HUES6 (cell line): ENCODE measurements around the gene PARP6.

Experiments
- H3K27ac ChIP-seq: 2 replicates; pipeline ENCODE4 v1.7.0; 2013; ENCODE audit warnings: low read depth, mild to moderate bottlenecking, low read length, inconsistent platforms
- H3K27me3 ChIP-seq: 2 replicates; pipeline ENCODE4 v1.6.1; 2013; ENCODE audit warnings: low read length; ENCODE audit not compliant: control insufficient read depth, insufficient read depth
- H3K36me3 ChIP-seq: 2 replicates; pipeline ENCODE4 v1.6.1; 2013; ENCODE audit warnings: low read length; ENCODE audit not compliant: control insufficient read depth, insufficient read depth
- H3K4me1 ChIP-seq: 2 replicates; pipeline ENCODE4 v1.6.1; 2013; ENCODE audit warnings: low read length; ENCODE audit not compliant: control insufficient read depth, insufficient read depth
- H3K4me3 ChIP-seq: 2 replicates; pipeline ENCODE4 v1.5.1; 2013; ENCODE audit warnings: low read depth, low read length
- H3K9ac ChIP-seq: one replicate; pipeline ENCODE4 v1.6.1; 2013; ENCODE audit warnings: mild to moderate bottlenecking, low read length
- H3K9me3 ChIP-seq: 2 replicates; pipeline ENCODE4 v1.6.1; 2013; ENCODE audit warnings: low read depth, low read length; ENCODE audit not compliant: control insufficient read depth, insufficient read depth

The PARP6 gene

GRCh38 chr15:72272213-72272996, at the start of gene PARP6:
TSS of gene PARP6 (minus strand) at chr15:72272554. CDS start at chr15:72267477, 5,077 bp downstream.
- peaks cover 16% of the 10 kb centered on the region for H3K36me3 ChIP-seq
- peaks cover 13% of the 10 kb centered on the region; the same call in 1 of the 2 replicates for H3K4me1 ChIP-seq
- peak within 1 kb of the TSS; percentile 87 for H3K9ac ChIP-seq
- H3K9me3 ChIP-seq, result no peaks in the 10 kb centered on the region
- H3K27ac ChIP-seq, result no peak within 1 kb of the TSS
- H3K27me3 ChIP-seq, result 0 out of 2 replicates have a peak, but pooled peaks cover 10% of the 10 kb centered on the region
- H3K4me3 ChIP-seq, result peak within 1 kb of the TSS; percentile 76

GRCh38 chr15:72319985-72320671, 47.8 kb upstream of the PARP6 start, which contains the start of gene CELF6:
TSS of gene CELF6 (minus strand) at chr15:72320157. CDS start at chr15:72319874, 283 bp downstream.
- Histone ChIP-seq H3K36me3 (no peaks in the 10 kb centered on the region), H3K27me3 (peaks cover 51% of the 10 kb centered on the region), H3K9me3 (no peaks in the 10 kb centered on the region; the same call in 1 of the 2 replicates), H3K27ac (no peak within 1 kb of the TSS), H3K9ac (peak within 1 kb of the TSS; percentile 43), H3K4me1 (peaks cover 8% of the 10 kb centered on the region; the same call in 1 of the 2 replicates), H3K4me3 (peak within 1 kb of the TSS; percentile 76)

- no peaks in the 10 kb centered on the region; the same call in 1 of the 2 replicates for H3K9me3 ChIP-seq
- H3K27me3 ChIP-seq, result peaks cover 54% of the 10 kb centered on the region
- H3K27ac ChIP-seq, result no peak overlapping the region
- peak overlapping the region; percentile 30; the same call in 1 of the 2 replicates for H3K4me3 ChIP-seq
- H3K9ac ChIP-seq, result no peak overlapping the region
- no peaks in the 10 kb centered on the region for H3K36me3 ChIP-seq
- H3K4me1 ChIP-seq, result peaks cover 8% of the 10 kb centered on the region; the same call in 1 of the 2 replicates
These were observed 47.1 kb upstream of the PARP6 start for GRCh38 chr15:72319360-72319984.

GRCh38 chr15:72318408-72318942, 46.1 kb upstream of the PARP6 start:
- H3K4me3 ChIP-seq, result no peak overlapping the region
- H3K27ac ChIP-seq, result no peak overlapping the region
- peaks cover 8% of the 10 kb centered on the region; the same call in 1 of the 2 replicates for H3K4me1 ChIP-seq
- H3K9ac ChIP-seq, result no peak overlapping the region
- peaks cover 54% of the 10 kb centered on the region for H3K27me3 ChIP-seq
- H3K36me3 ChIP-seq, result no peaks in the 10 kb centered on the region
- no peaks in the 10 kb centered on the region; the same call in 1 of the 2 replicates for H3K9me3 ChIP-seq

- Histone ChIP-seq H3K9ac (no peak overlapping the region), H3K36me3 (no peaks in the 10 kb centered on the region), H3K9me3 (no peaks in the 10 kb centered on the region), H3K27me3 (peaks cover 55% of the 10 kb centered on the region), H3K27ac (no peak overlapping the region), H3K4me3 (no peak overlapping the region), H3K4me1 (peaks cover 8% of the 10 kb centered on the region; the same call in 1 of the 2 replicates)
These were observed 43.5 kb upstream of the PARP6 start for GRCh38 chr15:72315706-72316370.

- H3K36me3 ChIP-seq, result no peaks in the 10 kb centered on the region
- no peak overlapping the region for H3K4me3 ChIP-seq
- H3K27ac ChIP-seq, result no peak overlapping the region
- peaks cover 58% of the 10 kb centered on the region for H3K27me3 ChIP-seq
- H3K9ac ChIP-seq, result no peak overlapping the region
- no peaks in the 10 kb centered on the region for H3K4me1 ChIP-seq
- H3K9me3 ChIP-seq, result no peaks in the 10 kb centered on the region
These were observed 41.5 kb upstream of the PARP6 start for GRCh38 chr15:72313881-72314280.

GRCh38 chr15:72313448-72313840, 41.1 kb upstream of the PARP6 start:
- no peak overlapping the region for H3K27ac ChIP-seq
- no peaks in the 10 kb centered on the region for H3K9me3 ChIP-seq
- no peak overlapping the region for H3K9ac ChIP-seq
- H3K4me3 ChIP-seq, result no peak overlapping the region
- H3K27me3 ChIP-seq, result peaks cover 55% of the 10 kb centered on the region
- H3K4me1 ChIP-seq, result no peaks in the 10 kb centered on the region
- no peaks in the 10 kb centered on the region for H3K36me3 ChIP-seq

- no peak overlapping the region for H3K4me3 ChIP-seq
- H3K4me1 ChIP-seq, result no peaks in the 10 kb centered on the region
- peaks cover 51% of the 10 kb centered on the region for H3K27me3 ChIP-seq
- H3K9me3 ChIP-seq, result no peaks in the 10 kb centered on the region
- no peak overlapping the region for H3K27ac ChIP-seq
- H3K9ac ChIP-seq, result no peak overlapping the region
- H3K36me3 ChIP-seq, result no peaks in the 10 kb centered on the region
These were observed 40.5 kb upstream of the PARP6 start for GRCh38 chr15:72312605-72313447.

GRCh38 chr15:72307026-72307425, 34.7 kb upstream of the PARP6 start:
- no peak overlapping the region for H3K27ac ChIP-seq
- H3K36me3 ChIP-seq, result no peaks in the 10 kb centered on the region
- no peak overlapping the region for H3K9ac ChIP-seq
- H3K27me3 ChIP-seq, result peaks cover 41% of the 10 kb centered on the region
- H3K4me3 ChIP-seq, result no peak overlapping the region
- no peaks in the 10 kb centered on the region for H3K9me3 ChIP-seq
- H3K4me1 ChIP-seq, result no peaks in the 10 kb centered on the region
